Measurements from ENCODE around the gene TBXAS1.
A peak's percentile ranks its signal among the peaks of the same experiment; 100 is the strongest.

TBXAS1 gene

GRCh38 chr7:139798221-139798620, 30.8 kb upstream of the TBXAS1 start:
- in situ Hi-C loops (cut with MboI; ENCODE audit: low pct_unique_long_range_greater_than_20kb, low sequenced_read_pairs, unreplicated experiment), result no loop called here

GRCh38 chr7:139798892-139799291, 30.2 kb upstream of the TBXAS1 start:
- TF ChIP-seq CTCF (IDR thresholded peaks at IDR 0.05; ENCODE audit: extremely low read depth, insufficient read depth, missing control alignments), result no peak
- in situ Hi-C loops (cut with MboI; ENCODE audit: low pct_unique_long_range_greater_than_20kb, low sequenced_read_pairs, unreplicated experiment), result no loop called here
- no peak for DNase-seq (ENCODE audit: low spot score)

More at GRCh38 chr7:139798221-139798620, 30.8 kb upstream of the TBXAS1 start:
- DNase-seq (ENCODE audit: low spot score), result peak; percentile 36
- TF ChIP-seq CTCF (IDR thresholded peaks at IDR 0.05; ENCODE audit: extremely low read depth, insufficient read depth, missing control alignments), result no peak

- no peak for DNase-seq (ENCODE audit: low spot score)
- in situ Hi-C loops (cut with MboI; ENCODE audit: low pct_unique_long_range_greater_than_20kb, low sequenced_read_pairs, unreplicated experiment), result no loop called here
- TF ChIP-seq CTCF (IDR thresholded peaks at IDR 0.05; ENCODE audit: extremely low read depth, insufficient read depth, missing control alignments), result no peak
Measured at GRCh38 chr7:139799586-139799985, 29.5 kb upstream of the TBXAS1 start.

GRCh38 chr7:139804571-139804970, 24.5 kb upstream of the TBXAS1 start:
- in situ Hi-C loops (cut with MboI; ENCODE audit: low pct_unique_long_range_greater_than_20kb, low sequenced_read_pairs, unreplicated experiment), result no loop called here
- TF ChIP-seq CTCF (IDR thresholded peaks at IDR 0.05; ENCODE audit: extremely low read depth, insufficient read depth, missing control alignments), result no peak
- no peak for DNase-seq (ENCODE audit: low spot score)

GRCh38 chr7:139807009-139807408, 22.1 kb upstream of the TBXAS1 start:
- no peak for TF ChIP-seq CTCF (IDR thresholded peaks at IDR 0.05; ENCODE audit: extremely low read depth, insufficient read depth, missing control alignments)
- in situ Hi-C loops (cut with MboI; ENCODE audit: low pct_unique_long_range_greater_than_20kb, low sequenced_read_pairs, unreplicated experiment), result no loop called here
- DNase-seq (ENCODE audit: low spot score), result no peak

GRCh38 chr7:139808427-139808826, 20.6 kb upstream of the TBXAS1 start:
- in situ Hi-C loops (cut with MboI; ENCODE audit: low pct_unique_long_range_greater_than_20kb, low sequenced_read_pairs, unreplicated experiment), result no loop called here
- TF ChIP-seq CTCF (IDR thresholded peaks at IDR 0.05; ENCODE audit: extremely low read depth, insufficient read depth, missing control alignments), result no peak
- DNase-seq (ENCODE audit: low spot score), result no peak

Measured in GM13977 (cell line).